ENCODE data around the gene IFNA14. TPM values are rescaled to one million over a fixed set of nuclear protein-coding genes. Genes with fewer than 3 reads are reported as not detected.

The IFNA14 gene
- total RNA-seq = not detected

GRCh38 chr9:21239911-21240310 is at the start of gene IFNA14:
Gene IFNA14 (minus strand): TSS chr9:21240005. CDS start chr9:21239935, 70 bp downstream.

GRCh38 chr9:21228122-21228521 is 11.7 kb downstream of the IFNA14 start, which contains the start of gene IFNA17:
Gene IFNA17 (minus strand): TSS chr9:21228222. CDS start chr9:21228173, 49 bp downstream.

GRCh38 chr9:21217211-21217610 is 22.6 kb downstream of the IFNA14 start, which contains the start of gene IFNA16:
Gene IFNA16 (minus strand): TSS chr9:21217311. CDS start chr9:21217305, 6 bp downstream.

GRCh38 chr9:21207043-21207442 is 32.8 kb downstream of the IFNA14 start, which contains the start of gene IFNA10:
Gene IFNA10 (minus strand): TSS chr9:21207143. CDS start chr9:21207097, 46 bp downstream.

DNA sequence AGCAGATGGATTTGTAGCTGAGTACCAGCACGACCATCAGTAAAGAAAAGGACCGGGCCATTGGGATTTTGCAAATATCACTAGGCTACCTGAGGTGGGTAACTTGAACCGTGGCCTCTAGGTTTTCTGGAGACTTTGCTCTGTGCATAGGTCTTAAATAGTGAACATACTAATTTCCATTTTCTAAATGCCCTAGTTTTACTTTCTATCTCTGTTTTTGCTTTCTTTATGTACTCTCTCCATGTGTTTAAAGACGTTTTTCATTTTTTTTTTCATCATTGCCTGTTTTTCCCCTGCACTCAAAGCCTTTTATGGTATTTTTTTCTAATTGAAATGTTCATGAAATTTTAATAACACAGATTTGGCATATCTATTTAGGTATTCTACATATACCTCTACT is 37.7 kb downstream of the IFNA14 start, which contains the start of gene IFNA7:
Gene IFNA7 (minus strand): TSS at position 101 of the 400 bp plus-strand sequence. CDS start 40 bp downstream, at position 61.

Other genes with a start within 250 kb of the IFNA14 start
- gene HACD4, start 208.4 kb downstream of the IFNA14 start, total RNA-seq = 2.6 TPM
- not detected for gene IFNB1, start 162.1 kb downstream of the IFNA14 start, total RNA-seq
- gene IFNW1, start 98.2 kb downstream of the IFNA14 start, total RNA-seq = not detected
- gene IFNA21, start 73.3 kb downstream of the IFNA14 start, total RNA-seq = not detected
- not detected for gene IFNA4, start 52.4 kb downstream of the IFNA14 start, total RNA-seq
- gene IFNA7, start 37.8 kb downstream of the IFNA14 start, total RNA-seq = not detected
- not detected for gene IFNA10, start 32.9 kb downstream of the IFNA14 start, total RNA-seq
- not detected for gene IFNA16, start 22.7 kb downstream of the IFNA14 start, total RNA-seq
- not detected for gene IFNA17, start 11.8 kb downstream of the IFNA14 start, total RNA-seq
- gene IFNA5, start 65.3 kb upstream of the IFNA14 start, total RNA-seq = not detected
- 36.2 TPM for gene KLHL9, start 95.4 kb upstream of the IFNA14 start, total RNA-seq
- not detected for gene IFNA6, start 110.9 kb upstream of the IFNA14 start, total RNA-seq
- gene IFNA13, start 128.1 kb upstream of the IFNA14 start, total RNA-seq = not detected
- gene IFNA2, start 145.4 kb upstream of the IFNA14 start, total RNA-seq = not detected
- gene IFNA8, start 169.1 kb upstream of the IFNA14 start, total RNA-seq = not detected
- gene IFNA1, start 200.4 kb upstream of the IFNA14 start, total RNA-seq = not detected
- not detected for gene IFNE, start 242.3 kb upstream of the IFNA14 start, total RNA-seq